ENCODE results near the gene COMMD1. TPM values are rescaled to one million over a fixed set of nuclear protein-coding genes. Genes with fewer than 3 reads are reported as not detected.

Gene COMMD1
- total RNA-seq, 1 donor from 2014 or later: 43.6 TPM

DNA sequence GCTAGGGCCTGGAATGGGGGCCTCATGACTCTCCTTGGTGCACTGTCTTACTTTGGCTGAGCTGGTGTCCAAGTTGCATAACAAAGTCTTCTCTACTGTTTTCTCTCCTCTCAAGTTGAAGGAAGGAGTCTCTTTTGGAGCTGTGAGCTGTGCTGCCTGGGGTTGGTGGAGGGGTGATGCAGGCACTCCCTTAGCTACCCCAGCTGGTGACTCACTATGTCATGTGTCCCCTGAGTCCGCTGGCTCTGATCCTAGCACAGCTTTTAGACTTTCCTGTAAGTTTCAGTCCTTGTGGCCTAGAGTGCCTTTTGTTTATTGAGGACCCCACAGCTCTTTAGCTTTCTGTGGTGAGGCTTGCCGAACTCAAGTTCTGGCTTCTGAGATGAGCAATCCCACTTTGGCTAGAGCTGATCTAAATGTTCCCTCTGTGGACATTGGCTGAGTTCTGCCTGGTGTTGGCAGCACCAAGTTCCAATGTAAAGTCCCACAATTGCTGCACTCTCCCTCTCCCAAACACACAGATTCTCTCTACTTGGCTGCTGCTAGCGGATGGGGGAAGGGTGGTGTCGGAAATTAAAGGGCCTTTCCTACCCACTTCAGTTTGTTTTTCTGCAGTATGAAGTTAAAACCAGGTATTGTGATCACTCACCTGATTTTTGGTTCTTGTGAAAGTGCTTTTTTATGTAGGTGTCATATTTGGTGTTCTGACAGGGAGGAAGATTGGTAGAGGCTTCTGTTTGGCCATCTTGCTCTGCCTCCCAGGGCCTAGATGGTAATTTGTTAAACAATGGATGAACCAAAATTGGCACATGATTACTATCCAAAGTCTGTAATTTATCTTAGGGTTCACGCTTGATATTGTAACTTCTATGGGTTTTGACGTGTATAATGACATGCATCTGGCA is 83.2 kb downstream of the COMMD1 start:
- Mint-ChIP-seq H3K27me3 (no peaks in the 10 kb centered on the region), H3K4me1 (ENCODE audit: unreplicated experiment) (peaks cover 5% of the 10 kb centered on the region), H3K4me3 (no peak overlapping the region), H3K27ac (no peak overlapping the region), H3K36me3 (no peaks in the 10 kb centered on the region), H3K9me3 (peaks cover 4% of the 10 kb centered on the region)
- TF ChIP-seq, protein P1, sequence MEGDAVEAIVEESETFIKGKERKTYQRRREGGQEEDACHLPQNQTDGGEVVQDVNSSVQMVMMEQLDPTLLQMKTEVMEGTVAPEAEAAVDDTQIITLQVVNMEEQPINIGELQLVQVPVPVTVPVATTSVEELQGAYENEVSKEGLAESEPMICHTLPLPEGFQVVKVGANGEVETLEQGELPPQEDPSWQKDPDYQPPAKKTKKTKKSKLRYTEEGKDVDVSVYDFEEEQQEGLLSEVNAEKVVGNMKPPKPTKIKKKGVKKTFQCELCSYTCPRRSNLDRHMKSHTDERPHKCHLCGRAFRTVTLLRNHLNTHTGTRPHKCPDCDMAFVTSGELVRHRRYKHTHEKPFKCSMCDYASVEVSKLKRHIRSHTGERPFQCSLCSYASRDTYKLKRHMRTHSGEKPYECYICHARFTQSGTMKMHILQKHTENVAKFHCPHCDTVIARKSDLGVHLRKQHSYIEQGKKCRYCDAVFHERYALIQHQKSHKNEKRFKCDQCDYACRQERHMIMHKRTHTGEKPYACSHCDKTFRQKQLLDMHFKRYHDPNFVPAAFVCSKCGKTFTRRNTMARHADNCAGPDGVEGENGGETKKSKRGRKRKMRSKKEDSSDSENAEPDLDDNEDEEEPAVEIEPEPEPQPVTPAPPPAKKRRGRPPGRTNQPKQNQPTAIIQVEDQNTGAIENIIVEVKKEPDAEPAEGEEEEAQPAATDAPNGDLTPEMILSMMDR (conservative IDR thresholded peaks at IDR 0.05): no peak
- DNase-seq (ENCODE audit: extremely low spot score, unreplicated experiment): no peak

GRCh38 chr2:61993422-61994024 is 88.0 kb downstream of the COMMD1 start:
- Mint-ChIP-seq H3K27ac (no peak overlapping the region), H3K4me1 (ENCODE audit: unreplicated experiment) (peaks cover 5% of the 10 kb centered on the region), H3K27me3 (no peaks in the 10 kb centered on the region), H3K9me3 (no peaks in the 10 kb centered on the region), H3K4me3 (no peak overlapping the region), H3K36me3 (no peaks in the 10 kb centered on the region)
- DNase-seq (ENCODE audit: extremely low spot score, unreplicated experiment): no peak
- TF ChIP-seq, protein P1 (conservative IDR thresholded peaks at IDR 0.05): peak; percentile 78

DNA sequence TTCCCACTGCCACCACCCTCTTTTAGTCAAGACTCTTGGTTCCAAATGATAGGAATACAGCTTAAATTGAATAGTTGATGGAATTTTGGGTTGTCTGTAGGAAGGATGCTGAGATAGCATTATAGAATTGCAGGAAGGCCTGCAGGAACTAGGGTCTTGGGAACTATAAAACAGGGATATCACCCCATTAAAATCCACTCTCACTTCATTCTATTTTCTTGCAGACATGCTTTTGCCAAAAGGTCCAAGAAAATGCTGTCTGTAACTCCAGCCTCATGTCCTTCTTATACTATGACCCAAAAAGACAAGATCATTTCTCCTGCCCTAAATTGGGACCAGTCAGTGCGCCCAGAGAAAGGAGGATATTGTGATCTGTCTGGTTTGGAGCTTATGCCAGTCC is 89.1 kb downstream of the COMMD1 start:
- H3K36me3 Mint-ChIP-seq: no peaks in the 10 kb centered on the region
- no peak for DNase-seq (ENCODE audit: extremely low spot score, unreplicated experiment)
- H3K9me3 Mint-ChIP-seq: no peaks in the 10 kb centered on the region
- TF ChIP-seq, protein P1 (conservative IDR thresholded peaks at IDR 0.05): no peak
- peaks cover 5% of the 10 kb centered on the region for H3K4me1 Mint-ChIP-seq (ENCODE audit: unreplicated experiment)
- no peak overlapping the region for H3K27ac Mint-ChIP-seq
- H3K27me3 Mint-ChIP-seq: no peaks in the 10 kb centered on the region
- H3K4me3 Mint-ChIP-seq: no peak overlapping the region

GRCh38 chr2:61995065-61995464 is 89.6 kb downstream of the COMMD1 start:
- Mint-ChIP-seq H3K36me3 (no peaks in the 10 kb centered on the region), H3K27ac (peak overlapping the region; percentile 10), H3K4me3 (no peak overlapping the region), H3K4me1 (ENCODE audit: unreplicated experiment) (peaks cover 5% of the 10 kb centered on the region), H3K27me3 (no peaks in the 10 kb centered on the region), H3K9me3 (no peaks in the 10 kb centered on the region)
- TF ChIP-seq, protein P1 (conservative IDR thresholded peaks at IDR 0.05): no peak
- no peak for DNase-seq (ENCODE audit: extremely low spot score, unreplicated experiment)

- Mint-ChIP-seq H3K4me1 (ENCODE audit: unreplicated experiment) (peaks cover 5% of the 10 kb centered on the region), H3K36me3 (no peaks in the 10 kb centered on the region), H3K9me3 (no peaks in the 10 kb centered on the region), H3K4me3 (no peak overlapping the region), H3K27me3 (no peaks in the 10 kb centered on the region), H3K27ac (peak overlapping the region; percentile 10)
- DNase-seq (ENCODE audit: extremely low spot score, unreplicated experiment): no peak
- TF ChIP-seq, protein P1 (conservative IDR thresholded peaks at IDR 0.05): no peak
Measured at GRCh38 chr2:61995515-61995914, 90.0 kb downstream of the COMMD1 start.

Data from type B pancreatic cell (in vitro differentiated cells).